Esophagus (tissue), 2 donors: ENCODE data around the gene AKAP8. TPM values are rescaled to one million over a fixed set of nuclear protein-coding genes. Genes with fewer than 3 reads are reported as not detected.
"Not testable (repeated sequence)": the region's sequence is repeated elsewhere in the genome, so short reads cannot be mapped to it uniquely, and the experiment has no call there.

Experiments
- H3K27ac ChIP-seq, 2 donors: one replicate each; pipeline ENCODE4 v1.5.1; 2013; ENCODE audit warnings: low read depth in 2 of 2, mild to moderate bottlenecking in 2 of 2, inconsistent platforms in 1 of 2, low read length in 1 of 2, moderate library complexity in 1 of 2
- H3K27me3 ChIP-seq, 2 donors: one replicate each; pipeline ENCODE4 v1.6.1; 2013; ENCODE audit warnings: low read length in 2 of 2, control low read depth in 1 of 2, mild to moderate bottlenecking in 1 of 2; ENCODE audit not compliant: insufficient read depth in 2 of 2, control insufficient read depth in 1 of 2
- H3K36me3 ChIP-seq, 2 donors: one replicate each; pipeline ENCODE4 v1.6.1; 2013; ENCODE audit warnings: low read length in 1 of 2; ENCODE audit not compliant: control insufficient read depth in 2 of 2, insufficient read depth in 2 of 2
- H3K4me1 ChIP-seq, 2 donors: one replicate each; pipeline ENCODE4 v1.6.1; 2013; ENCODE audit warnings: low read length in 1 of 2; ENCODE audit not compliant: control insufficient read depth in 2 of 2, insufficient read depth in 2 of 2
- H3K4me3 ChIP-seq, 2 donors: one replicate each; pipeline ENCODE4 v1.5.1; 2013; ENCODE audit warnings: low read length in 2 of 2, mild to moderate bottlenecking in 2 of 2, low read depth in 1 of 2, moderate library complexity in 1 of 2
- H3K9me3 ChIP-seq, 2 donors: one replicate each; pipeline ENCODE4 v1.6.1; 2013; ENCODE audit warnings: mild to moderate bottlenecking in 2 of 2, low read depth in 1 of 2, low read length in 1 of 2, moderate library complexity in 1 of 2; ENCODE audit not compliant: control insufficient read depth in 2 of 2, insufficient read depth in 1 of 2
- WGBS, 2 donors: extraction: QIAGEN DNeasy Blood & Tissue Kit; methylation state at CpG; one replicate each; pipeline ENCODE4 v1.1.7; 2013; 5-methylcytosine and 5-hydroxymethylcytosine counted together
- polyA plus RNA-seq, 2 donors: library from polyadenylated mRNA; stranded (reverse); fragments of 200-250 nt; gene quantifications; one replicate each; pipeline ENCODE4 v1.2.3, GENCODE V29; 2013
- donor health status: healthy with polysubstance abuse.
- donor health status: Bipolar disorder and iron deficiency.

The AKAP8 gene
- polyA plus RNA-seq, 2 donors: 13.1 to 15.0 TPM

GRCh38 chr19:15354566-15355296, 24.9 kb downstream of the AKAP8 start:
- Histone ChIP-seq H3K4me3 (no peak overlapping the region), H3K9me3 (no peaks in the 10 kb centered on the region), H3K27me3 (no peaks in the 10 kb centered on the region), H3K36me3 (peaks cover 16 to 24% of the 10 kb centered on the region in 2 donors), H3K27ac (no peak overlapping the region), H3K4me1 (no peaks in the 10 kb centered on the region)
- 81 to 88% methylated on average over 27 of the region's 27 CpGs for WGBS, 2 donors

- H3K36me3 ChIP-seq: peaks cover 16 to 23% of the 10 kb centered on the region in 2 donors
- no peaks in the 10 kb centered on the region for H3K27me3 ChIP-seq
- H3K9me3 ChIP-seq: no peaks in the 10 kb centered on the region
- no peak overlapping the region for H3K27ac ChIP-seq
- 44 to 89% methylated on average over 4 of the region's 4 CpGs for WGBS, 2 donors
- H3K4me1 ChIP-seq: no peaks in the 10 kb centered on the region
- H3K4me3 ChIP-seq: no peak overlapping the region
Measured at GRCh38 chr19:15353908-15354307, 25.7 kb downstream of the AKAP8 start.

GRCh38 chr19:15352535-15352934, 27.1 kb downstream of the AKAP8 start:
- not testable (repeated sequence) for H3K4me3 ChIP-seq, H3K27ac ChIP-seq, H3K4me1 ChIP-seq, H3K9me3 ChIP-seq, H3K27me3 ChIP-seq
- peaks cover 8 to 16% of the 10 kb centered on the region in 2 donors for H3K36me3 ChIP-seq
- 93 to 95% methylated on average over 8 of the region's 8 CpGs for WGBS, 2 donors

GRCh38 chr19:15341328-15341727, 38.3 kb downstream of the AKAP8 start:
- not testable (repeated sequence) for H3K4me3 ChIP-seq, H3K27me3 ChIP-seq, H3K4me1 ChIP-seq, H3K9me3 ChIP-seq, H3K27ac ChIP-seq, H3K36me3 ChIP-seq
- WGBS, 2 donors: 98% methylated on average over 11 of the region's 11 CpGs

DNA sequence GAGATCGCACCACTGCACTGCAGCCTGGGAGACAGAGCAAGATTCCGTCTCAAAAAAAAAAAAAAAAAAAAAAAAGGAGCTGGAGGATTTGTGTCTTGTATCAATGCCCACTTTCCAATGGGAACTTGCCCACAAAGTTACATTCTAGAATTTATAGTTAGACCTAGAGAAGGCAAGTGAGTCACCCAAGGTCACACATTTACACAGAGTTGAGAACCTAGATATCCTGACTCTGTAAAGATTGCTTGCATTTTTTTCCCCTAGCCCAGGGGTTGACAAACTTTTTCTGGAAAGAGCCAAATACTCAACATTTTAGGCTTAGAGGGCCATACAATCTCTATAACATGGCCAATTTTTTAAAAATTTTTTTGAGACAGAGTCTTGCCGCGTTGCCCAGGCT, 39.5 kb downstream of the AKAP8 start:
- WGBS, 2 donors: 88 to 91% methylated on average over 4 of the region's 4 CpGs
- Histone ChIP-seq H3K27me3 (no peaks in the 10 kb centered on the region), H3K4me3 (no peak overlapping the region), H3K4me1 (peaks cover 0 to 2% of the 10 kb centered on the region in 2 donors), H3K9me3 (no peaks in the 10 kb centered on the region), H3K36me3 (no peaks in the 10 kb centered on the region), H3K27ac (no peak overlapping the region)

- no peak overlapping the region for H3K27ac ChIP-seq
- H3K27me3 ChIP-seq: no peaks in the 10 kb centered on the region
- no peaks in the 10 kb centered on the region for H3K9me3 ChIP-seq
- peaks cover 0 to 6% of the 10 kb centered on the region in 2 donors for H3K4me1 ChIP-seq
- 70 to 72% methylated on average over 8 of the region's 8 CpGs for WGBS, 2 donors
- H3K4me3 ChIP-seq: no peak overlapping the region
- H3K36me3 ChIP-seq: no peaks in the 10 kb centered on the region
Measured at GRCh38 chr19:15337202-15337601, 42.4 kb downstream of the AKAP8 start.

DNA sequence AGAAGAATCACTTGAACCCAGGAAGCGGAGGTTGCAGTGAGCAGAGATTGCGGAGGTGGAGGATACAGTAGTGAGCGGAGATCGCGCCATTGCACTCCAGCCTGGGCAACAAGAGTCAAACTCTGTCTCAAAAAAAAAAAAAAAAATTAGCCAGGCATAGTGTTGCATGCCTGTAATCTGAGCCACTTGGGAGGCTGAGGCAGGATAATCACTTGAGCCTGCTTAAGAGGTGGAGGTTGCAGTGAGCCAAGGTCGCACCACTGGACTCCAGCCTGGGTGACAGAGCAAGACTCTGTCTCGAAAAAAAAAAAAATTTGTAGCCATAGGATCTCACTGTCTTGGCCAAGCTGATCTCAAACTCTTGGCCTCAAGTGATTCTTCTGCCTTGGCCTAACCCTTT, 43.6 kb downstream of the AKAP8 start:
- WGBS, 2 donors: 78 to 80% methylated on average over 7 of the region's 7 CpGs
- H3K4me1 ChIP-seq, H3K27ac ChIP-seq: not testable (repeated sequence)

DNA sequence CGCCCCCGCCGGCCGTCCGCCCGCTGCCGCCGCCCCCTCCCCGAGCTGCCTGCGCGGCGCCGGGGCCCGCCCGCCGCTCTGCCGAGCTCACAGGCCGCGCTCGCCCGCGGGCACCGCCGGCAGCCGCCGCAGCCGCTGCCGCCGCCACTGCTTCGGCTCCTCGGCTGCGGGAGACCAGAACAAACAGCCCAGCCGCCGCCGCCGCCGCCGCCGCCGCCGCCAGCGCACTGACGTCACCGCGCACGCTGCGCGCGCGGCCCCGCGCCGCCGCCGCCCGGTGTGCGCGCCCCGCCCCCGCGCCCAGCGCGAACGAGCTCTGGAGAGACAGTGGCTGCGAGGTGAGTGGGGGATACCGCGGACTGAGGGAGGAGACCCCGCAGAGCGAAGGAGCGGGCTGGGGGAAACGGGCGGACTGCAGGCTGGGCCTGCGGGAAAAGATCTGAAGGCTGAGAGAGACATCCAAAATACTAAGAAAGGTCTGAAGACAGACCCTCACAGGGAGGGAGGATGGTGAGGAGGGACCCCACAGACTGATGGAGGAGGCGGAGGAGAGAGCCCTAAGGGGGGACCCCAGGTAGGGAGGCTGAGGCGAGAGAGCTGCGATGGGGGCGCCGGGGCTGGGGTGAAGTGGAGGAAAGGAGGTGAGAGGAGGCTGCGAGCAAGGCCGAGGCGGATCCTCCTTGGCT, 47.1 kb downstream of the AKAP8 start, which contains the start of gene BRD4:
Gene BRD4 (minus strand): TSS at position 229 of the 686 bp plus-strand sequence. CDS start 59,440 bp downstream, outside the sequence.
- H3K4me1 ChIP-seq: peaks cover 0 to 6% of the 10 kb centered on the region in 2 donors
- no peaks in the 10 kb centered on the region for H3K36me3 ChIP-seq
- peak within 1 kb of the TSS; percentile 88 to 93 for H3K4me3 ChIP-seq
- no peaks in the 10 kb centered on the region for H3K27me3 ChIP-seq
- WGBS, 2 donors: 2% methylated on average over 54 to 81 of the region's 81 CpGs
- no peaks in the 10 kb centered on the region for H3K9me3 ChIP-seq
- H3K27ac ChIP-seq: peak within 1 kb of the TSS; percentile 99 to 100

More for the DNA sequence above, 43.6 kb downstream of the AKAP8 start:
- not testable (repeated sequence) for H3K27me3 ChIP-seq, H3K4me3 ChIP-seq, H3K36me3 ChIP-seq, H3K9me3 ChIP-seq

DNA sequence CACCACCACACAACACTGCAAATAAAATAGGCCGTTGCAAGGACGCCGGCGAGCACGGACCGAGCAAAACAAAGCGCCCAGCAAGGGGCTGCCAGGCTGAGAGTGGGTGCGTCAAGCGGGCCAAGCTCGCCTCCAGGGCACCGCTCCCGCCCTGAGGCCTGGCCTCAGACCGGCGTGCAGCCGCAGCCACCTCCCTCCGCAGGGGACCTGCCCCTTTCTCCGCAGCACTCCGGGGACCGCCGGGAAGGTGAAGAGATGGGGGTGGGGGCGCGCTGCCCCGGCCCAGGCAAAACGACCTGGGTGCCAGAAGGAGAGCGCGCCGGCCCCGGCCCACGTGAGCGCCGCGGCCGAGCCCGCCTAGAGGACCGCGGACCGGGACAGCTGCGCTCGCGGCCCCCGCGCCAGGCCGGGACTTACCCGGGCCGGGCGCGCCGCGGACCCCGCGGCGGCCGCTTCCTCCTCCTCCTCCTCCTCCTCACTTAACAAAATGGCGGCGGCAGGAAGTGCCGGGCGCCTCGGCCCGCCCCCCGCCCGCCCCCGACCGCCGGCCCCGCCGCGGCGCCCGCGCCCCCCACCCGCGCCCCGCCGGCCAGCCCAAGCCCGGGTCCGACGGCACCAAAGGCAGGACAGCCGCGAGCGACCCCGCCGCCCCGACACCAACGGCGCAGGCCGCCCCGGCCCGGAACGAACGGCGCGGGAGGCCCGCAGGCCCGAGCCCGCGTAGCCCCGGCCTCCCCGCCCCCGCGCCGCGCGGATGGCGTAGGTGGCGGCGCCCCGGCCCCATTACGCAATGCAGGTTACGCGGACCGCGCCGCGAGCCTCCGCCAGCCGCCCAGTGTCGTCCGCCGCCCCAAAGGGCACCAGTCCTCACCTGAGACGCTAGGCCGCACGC, 47.9 kb downstream of the AKAP8 start:
- Histone ChIP-seq H3K27ac (peak overlapping the region; percentile 99 to 100), H3K36me3 (no peaks in the 10 kb centered on the region), H3K4me3 (peak overlapping the region; percentile 88 to 93), H3K27me3 (no peaks in the 10 kb centered on the region), H3K9me3 (no peaks in the 10 kb centered on the region), H3K4me1 (peaks cover 0 to 6% of the 10 kb centered on the region in 2 donors)
- WGBS, 2 donors: 0 to 1% methylated on average over 49 to 122 of the region's 122 CpGs
